ENCODE results near the gene TRIM38.

GRCh38 chr6:25951296-25952032, 11.1 kb upstream of the TRIM38 start:
- TF ChIP-seq CTCF (IDR thresholded peaks at IDR 0.05; ENCODE audit: poor library complexity, severe bottlenecking): no peak
- TF ChIP-seq EP300 (conservative IDR thresholded peaks at IDR 0.05; ENCODE audit: poor library complexity, severe bottlenecking): no peak
- no peak for TF ChIP-seq REST (IDR thresholded peaks at IDR 0.05; ENCODE audit: borderline replicate concordance)
- TF ChIP-seq POLR2AphosphoS5 (IDR thresholded peaks at IDR 0.05): no peak
- TF ChIP-seq EZH2 (IDR thresholded peaks at IDR 0.05; ENCODE audit: borderline replicate concordance, insufficient read depth, low read length, poor library complexity, severe bottlenecking): no peak

Data from neural cell (in vitro differentiated cells).